OCI-LY1 (cell line): Measurements from ENCODE around the gene SNCB.

Experiments used
- H2AFZ ChIP-seq: fragments of 200-600 bp; sonication (generic), shearing (Covaris generic); 2 replicates; pipeline ENCODE4 v1.6.0; 2014; ENCODE audit warnings: antibody characterized with exemption, mild to moderate bottlenecking, low read length
- H3F3A ChIP-seq: fragments of 200-600 bp; sonication (generic), shearing (Covaris generic); 2 replicates; pipeline ENCODE4 v1.6.0; 2014; ENCODE audit warnings: mild to moderate bottlenecking, antibody characterized with exemption, low read length, moderate library complexity; ENCODE audit not compliant: insufficient read depth
- H3K27ac ChIP-seq: fragments of 200-600 bp; sonication (generic); 2 replicates; pipeline ENCODE4 v1.5.1; 2014; ENCODE audit warnings: low read length, mixed run types, mild to moderate bottlenecking, low read depth; ENCODE audit not compliant: poor library complexity, severe bottlenecking
- H3K27me3 ChIP-seq: fragments of 200-600 bp; sonication (generic); 2 replicates; pipeline ENCODE4 v1.6.0; 2014; ENCODE audit warnings: antibody characterized with exemption, mild to moderate bottlenecking, low read length, moderate library complexity; ENCODE audit not compliant: insufficient read depth
- H3K36me3 ChIP-seq: fragments of 200-600 bp; sonication (generic); 2 replicates; pipeline ENCODE4 v1.6.1; 2014; ENCODE audit warnings: mild to moderate bottlenecking, antibody characterized with exemption, low read length, moderate library complexity, mixed read lengths; ENCODE audit not compliant: insufficient read depth
- H3K4me1 ChIP-seq: fragments of 200-600 bp; sonication (generic); 2 replicates; pipeline ENCODE4 v1.5.1; 2014; ENCODE audit warnings: mild to moderate bottlenecking, low read length, moderate library complexity; ENCODE audit not compliant: insufficient read depth, severe bottlenecking
- H3K4me2 ChIP-seq: fragments of 200-600 bp; sonication (generic), shearing (Covaris generic); 2 replicates; pipeline ENCODE4 v1.6.1; 2014; ENCODE audit warnings: low read length
- H3K4me3 ChIP-seq: fragments of 200-600 bp; sonication (generic); 2 replicates; pipeline ENCODE4 v1.5.1; 2014; ENCODE audit warnings: low read length, low read depth, mild to moderate bottlenecking, mixed read lengths; ENCODE audit not compliant: poor library complexity, severe bottlenecking
- H3K79me2 ChIP-seq: fragments of 200-600 bp; shearing (Covaris generic); 2 replicates; pipeline ENCODE4 v1.6.1; 2016; ENCODE audit warnings: mixed run types, low read length, mixed read lengths; ENCODE audit not compliant: insufficient read depth
- H3K9ac ChIP-seq: fragments of 200-600 bp; sonication (generic), shearing (Covaris generic); 2 replicates; pipeline ENCODE4 v1.6.1; 2014; ENCODE audit warnings: mild to moderate bottlenecking, low read length, mixed read lengths
- H3K9me2 ChIP-seq: fragments of 200-600 bp; sonication (generic), shearing (Covaris generic); 2 replicates; pipeline ENCODE4 v1.6.1; 2014; ENCODE audit warnings: low read depth, mild to moderate bottlenecking, low read length, mixed read lengths
- H3K9me3 ChIP-seq: fragments of 200-600 bp; shearing (Covaris generic); 2 replicates; pipeline ENCODE4 v1.6.1; 2014; ENCODE audit warnings: low read length, mixed read lengths
- H4K20me1 ChIP-seq: fragments of 200-600 bp; sonication (generic), shearing (Covaris generic); 2 replicates; pipeline ENCODE4 v1.6.0; 2016; ENCODE audit warnings: mild to moderate bottlenecking, low read length; ENCODE audit not compliant: insufficient read depth
- EZH2 ChIP-seq: fragments of 200-600 bp; sonication (generic), shearing (Covaris generic); IDR thresholded peaks from 2 replicates; pipeline ENCODE4 v1.8.0; 2017; ENCODE audit warnings: borderline replicate concordance, mixed run types, mild to moderate bottlenecking, antibody characterized with exemption, low read length, moderate library complexity, mixed read lengths
- TF ChIP-seq, protein P1 (sequence below): fragments of 200-600 bp; sonication (generic), shearing (Covaris generic); IDR thresholded peaks from 2 replicates; pipeline ENCODE4 v1.5.1; 2017; ENCODE audit warnings: mild to moderate bottlenecking, antibody characterized with exemption, low read length, moderate library complexity, mixed read lengths

The SNCB gene

DNA sequence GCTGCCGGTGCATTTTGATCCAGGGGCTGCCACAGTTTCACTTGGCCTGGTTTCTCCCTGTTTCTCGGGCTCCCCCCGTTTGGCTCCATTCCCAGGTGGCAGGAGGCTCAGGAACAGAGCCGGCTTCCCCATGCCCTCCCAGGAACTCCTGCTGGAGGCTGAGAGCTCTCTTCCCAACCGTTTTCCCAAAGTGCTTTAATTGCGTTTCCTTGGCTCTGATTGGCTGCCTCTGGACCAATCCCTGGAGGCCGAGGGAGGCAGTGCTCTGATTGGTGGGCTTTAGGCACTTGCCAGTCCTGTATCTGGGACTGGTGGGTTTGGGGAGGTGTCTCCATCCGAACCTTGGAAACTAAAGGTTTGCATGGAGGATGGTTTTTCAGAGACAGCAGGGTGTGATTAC lies 21.8 kb upstream of the SNCB start:
- no peaks in the 10 kb centered on the region for H3F3A ChIP-seq
- H3K79me2 ChIP-seq, result no peaks in the 10 kb centered on the region
- no peak overlapping the region for H3K4me3 ChIP-seq
- H3K27ac ChIP-seq, result no peak overlapping the region
- H3K4me2 ChIP-seq, result no peak overlapping the region
- H3K9me3 ChIP-seq, result no peaks in the 10 kb centered on the region
- no peaks in the 10 kb centered on the region for H4K20me1 ChIP-seq
- H3K27me3 ChIP-seq, result no peaks in the 10 kb centered on the region
- H3K36me3 ChIP-seq, result no peaks in the 10 kb centered on the region
- H3K4me1 ChIP-seq, result peaks cover 12% of the 10 kb centered on the region
- H2AFZ ChIP-seq, result no peak overlapping the region
- no peak overlapping the region for H3K9ac ChIP-seq
- no peaks in the 10 kb centered on the region for H3K9me2 ChIP-seq
- TF ChIP-seq EZH2, result no peak

DNA sequence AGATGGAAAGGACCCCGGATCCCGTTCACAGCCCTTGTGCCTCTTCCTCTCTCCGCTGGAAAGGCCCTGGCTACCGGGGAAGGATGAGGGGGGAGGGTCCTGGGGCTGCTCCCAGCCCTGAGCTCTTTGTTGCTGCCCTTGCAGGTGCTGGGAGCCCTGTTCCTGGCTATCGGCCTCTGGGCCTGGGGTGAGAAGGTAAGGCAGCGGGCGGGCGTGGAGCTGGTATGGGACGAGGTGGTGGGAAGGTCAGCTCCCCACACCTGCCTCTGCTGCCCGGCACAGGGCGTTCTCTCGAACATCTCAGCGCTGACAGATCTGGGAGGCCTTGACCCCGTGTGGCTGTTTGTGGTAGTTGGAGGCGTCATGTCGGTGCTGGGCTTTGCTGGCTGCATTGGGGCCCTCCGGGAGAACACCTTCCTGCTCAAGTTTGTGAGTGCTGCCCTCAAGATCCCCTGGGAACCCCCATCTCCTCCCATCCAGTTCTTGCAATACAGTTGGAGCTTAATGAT lies 21.2 kb upstream of the SNCB start:
- H3K4me1 ChIP-seq, result peaks cover 17% of the 10 kb centered on the region
- H3K36me3 ChIP-seq, result no peaks in the 10 kb centered on the region
- H3K27ac ChIP-seq, result no peak overlapping the region

DNA sequence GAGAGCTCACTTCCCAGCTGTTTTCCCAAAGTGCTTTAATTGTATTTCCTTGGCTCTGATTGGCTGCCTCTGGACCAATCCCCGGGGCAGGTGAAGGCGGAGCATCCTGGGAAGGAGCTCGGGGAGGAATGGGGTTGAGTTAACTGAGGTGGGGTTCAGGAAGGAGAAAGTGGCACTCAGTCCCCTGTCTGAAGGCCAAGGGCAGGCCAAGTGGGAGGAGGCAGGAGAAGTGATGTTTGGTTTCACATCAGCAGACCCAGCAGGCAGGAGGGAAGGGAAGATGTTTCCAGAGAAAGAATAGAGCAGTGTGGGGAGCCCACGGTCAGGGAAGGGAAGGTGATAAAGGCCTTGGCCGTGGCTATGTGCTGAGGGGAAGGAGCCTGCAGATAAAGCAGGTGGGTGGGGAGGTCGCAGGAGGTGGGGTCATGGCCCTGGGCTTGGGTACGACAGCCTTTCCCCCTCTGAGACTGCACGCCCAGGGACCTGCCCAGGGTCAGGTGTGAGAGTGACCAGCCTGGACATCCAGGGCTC lies 20.1 kb upstream of the SNCB start:
- H3K4me1 ChIP-seq, result peaks cover 18% of the 10 kb centered on the region
- H3K9me3 ChIP-seq, result no peaks in the 10 kb centered on the region
- H2AFZ ChIP-seq, result no peak overlapping the region
- no peaks in the 10 kb centered on the region for H3K9me2 ChIP-seq
- no peaks in the 10 kb centered on the region for H3K36me3 ChIP-seq
- H3K9ac ChIP-seq, result no peak overlapping the region
- H3K27me3 ChIP-seq, result no peaks in the 10 kb centered on the region
- H3K27ac ChIP-seq, result no peak overlapping the region
- H4K20me1 ChIP-seq, result no peaks in the 10 kb centered on the region
- H3K4me3 ChIP-seq, result no peak overlapping the region
- no peak for TF ChIP-seq EZH2
- TF ChIP-seq, protein P1, sequence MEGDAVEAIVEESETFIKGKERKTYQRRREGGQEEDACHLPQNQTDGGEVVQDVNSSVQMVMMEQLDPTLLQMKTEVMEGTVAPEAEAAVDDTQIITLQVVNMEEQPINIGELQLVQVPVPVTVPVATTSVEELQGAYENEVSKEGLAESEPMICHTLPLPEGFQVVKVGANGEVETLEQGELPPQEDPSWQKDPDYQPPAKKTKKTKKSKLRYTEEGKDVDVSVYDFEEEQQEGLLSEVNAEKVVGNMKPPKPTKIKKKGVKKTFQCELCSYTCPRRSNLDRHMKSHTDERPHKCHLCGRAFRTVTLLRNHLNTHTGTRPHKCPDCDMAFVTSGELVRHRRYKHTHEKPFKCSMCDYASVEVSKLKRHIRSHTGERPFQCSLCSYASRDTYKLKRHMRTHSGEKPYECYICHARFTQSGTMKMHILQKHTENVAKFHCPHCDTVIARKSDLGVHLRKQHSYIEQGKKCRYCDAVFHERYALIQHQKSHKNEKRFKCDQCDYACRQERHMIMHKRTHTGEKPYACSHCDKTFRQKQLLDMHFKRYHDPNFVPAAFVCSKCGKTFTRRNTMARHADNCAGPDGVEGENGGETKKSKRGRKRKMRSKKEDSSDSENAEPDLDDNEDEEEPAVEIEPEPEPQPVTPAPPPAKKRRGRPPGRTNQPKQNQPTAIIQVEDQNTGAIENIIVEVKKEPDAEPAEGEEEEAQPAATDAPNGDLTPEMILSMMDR, result no peak
- H3K4me2 ChIP-seq, result no peak overlapping the region
- H3F3A ChIP-seq, result no peaks in the 10 kb centered on the region
- no peaks in the 10 kb centered on the region for H3K79me2 ChIP-seq

More for the DNA sequence above, 21.2 kb upstream of the SNCB start:
- Histone ChIP-seq H3K4me3 (no peak overlapping the region), H3K27me3 (no peaks in the 10 kb centered on the region), H3K79me2 (no peaks in the 10 kb centered on the region), H3K9ac (no peak overlapping the region), H4K20me1 (no peaks in the 10 kb centered on the region), H3K9me3 (no peaks in the 10 kb centered on the region), H3F3A (no peaks in the 10 kb centered on the region), H3K9me2 (no peaks in the 10 kb centered on the region), H2AFZ (no peak overlapping the region), H3K4me2 (no peak overlapping the region)
- no peak for TF ChIP-seq EZH2
- TF ChIP-seq, protein P1, result no peak

DNA sequence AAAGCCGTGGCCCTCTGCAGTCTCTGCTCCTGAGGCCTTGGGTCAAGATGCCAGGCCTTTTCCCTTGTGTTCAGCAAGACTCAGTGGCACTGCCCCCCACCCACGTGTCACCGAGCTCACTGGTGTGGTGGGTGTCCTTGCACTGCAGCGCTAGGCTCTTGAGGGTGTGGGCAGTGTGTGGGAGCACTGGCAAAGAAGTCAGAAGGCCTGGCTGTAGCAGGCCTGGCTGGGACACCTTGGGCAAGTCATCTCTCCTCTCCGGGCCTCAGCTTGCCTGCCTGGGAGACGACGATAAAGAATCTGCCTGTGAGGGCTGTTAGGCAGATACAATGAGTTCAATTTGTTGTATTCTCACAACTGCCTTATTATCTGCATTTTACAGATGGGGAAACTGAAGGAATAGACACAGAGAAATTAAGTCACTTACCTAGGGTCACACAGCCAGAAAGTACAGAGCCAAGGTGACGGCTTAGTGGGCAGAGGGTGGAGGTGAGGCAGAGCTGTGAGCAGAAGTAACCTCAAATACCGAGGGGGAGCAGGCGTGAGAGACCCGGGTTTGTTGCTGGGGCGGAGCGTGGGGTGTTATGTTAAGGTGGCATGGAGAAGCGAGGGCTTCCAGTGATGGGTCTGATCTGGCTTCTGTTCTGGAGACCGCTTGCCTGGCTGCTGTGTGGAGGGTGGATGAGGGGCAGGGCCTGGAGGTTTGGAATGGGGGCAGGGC lies 18.3 kb upstream of the SNCB start:
- H3K4me2 ChIP-seq, result peak overlapping the region; percentile 79
- peaks cover 18% of the 10 kb centered on the region for H3K4me1 ChIP-seq
- no peaks in the 10 kb centered on the region for H3K9me3 ChIP-seq
- H3F3A ChIP-seq, result no peaks in the 10 kb centered on the region
- peaks cover 4% of the 10 kb centered on the region; the same call in 1 of the 2 replicates for H3K27me3 ChIP-seq
- H3K79me2 ChIP-seq, result no peaks in the 10 kb centered on the region
- H4K20me1 ChIP-seq, result no peaks in the 10 kb centered on the region
- H3K9ac ChIP-seq, result no peak overlapping the region
- H3K9me2 ChIP-seq, result no peaks in the 10 kb centered on the region
- H3K27ac ChIP-seq, result no peak overlapping the region
- no peak overlapping the region for H2AFZ ChIP-seq
- TF ChIP-seq EZH2, result no peak
- TF ChIP-seq, protein P1, result no peak
- no peaks in the 10 kb centered on the region for H3K36me3 ChIP-seq
- H3K4me3 ChIP-seq, result no peak overlapping the region
